NCI-H510A (cell line): ENCODE data around the gene NHERF1.

Experiments used
- DNase-seq: peaks from one replicate; lab custom pipeline; 2025; lab: John Stamatoyannopoulos, UW

Gene NHERF1

GRCh38 chr17:74768069-74768762 is 19.8 kb downstream of the NHERF1 start:
- no peak for DNase-seq

DNA sequence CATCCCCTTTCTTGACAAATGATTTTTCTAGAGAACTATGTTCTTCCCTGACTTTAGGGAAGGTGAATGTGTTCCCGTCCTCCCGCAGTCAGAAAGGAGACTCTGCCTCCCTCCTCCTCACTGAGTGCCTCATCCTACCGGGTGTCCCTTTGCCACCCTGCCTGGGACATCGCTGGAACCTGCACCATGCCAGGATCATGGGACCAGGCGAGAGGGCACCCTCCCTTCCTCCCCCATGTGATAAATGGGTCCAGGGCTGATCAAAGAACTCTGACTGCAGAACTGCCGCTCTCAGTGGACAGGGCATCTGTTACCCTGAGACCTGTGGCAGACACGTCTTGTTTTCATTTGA is 20.3 kb downstream of the NHERF1 start:
- DNase-seq: no peak

- no peak for DNase-seq
Observed at GRCh38 chr17:74769266-74769855, 20.9 kb downstream of the NHERF1 start.

GRCh38 chr17:74769856-74770497 is 21.5 kb downstream of the NHERF1 start:
- DNase-seq: no peak

DNA sequence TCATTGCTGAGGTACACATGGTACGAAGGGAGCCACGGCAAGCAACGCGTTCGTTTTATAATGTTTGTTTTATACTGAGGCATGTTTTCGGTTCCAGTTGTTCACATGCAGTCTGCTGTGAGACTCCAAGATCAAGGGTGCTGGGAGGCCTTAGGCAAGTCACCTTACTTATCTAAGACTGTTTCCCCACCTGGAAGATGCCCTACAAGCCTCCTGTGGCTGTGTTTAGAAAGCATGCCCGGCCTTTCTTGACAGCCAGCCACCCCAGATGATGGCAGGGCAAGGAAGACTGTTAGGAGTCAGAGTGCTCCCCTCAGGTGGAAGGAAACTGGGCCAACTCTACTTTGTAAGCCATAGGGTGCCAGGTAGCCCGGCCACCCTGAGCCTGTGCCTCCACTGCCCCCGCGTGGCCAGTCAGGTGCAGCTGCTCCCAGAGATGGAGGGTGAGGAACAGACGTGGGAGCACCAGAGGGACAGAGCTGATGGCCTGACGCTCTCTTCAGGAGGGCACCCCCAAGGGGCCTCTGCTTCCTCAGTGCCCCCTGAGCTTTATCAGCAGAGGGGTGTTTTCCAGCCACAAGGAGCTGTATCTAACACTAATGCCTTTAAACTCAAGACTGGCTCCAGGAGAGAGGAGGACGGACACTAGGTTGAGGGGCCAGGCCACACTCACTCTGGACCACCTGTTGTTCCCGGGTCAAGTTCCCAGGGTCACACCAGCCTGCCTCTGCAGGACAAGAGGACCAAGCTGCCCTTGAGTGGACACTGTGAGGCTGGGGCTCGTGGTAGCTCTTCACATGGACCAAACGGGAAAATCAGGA is 22.3 kb downstream of the NHERF1 start:
- peak; percentile 54 for DNase-seq

GRCh38 chr17:74771319-74771914 is 23.0 kb downstream of the NHERF1 start:
- DNase-seq: no peak

- DNase-seq: no peak
Observed at GRCh38 chr17:74772053-74772452, 23.6 kb downstream of the NHERF1 start.

DNA sequence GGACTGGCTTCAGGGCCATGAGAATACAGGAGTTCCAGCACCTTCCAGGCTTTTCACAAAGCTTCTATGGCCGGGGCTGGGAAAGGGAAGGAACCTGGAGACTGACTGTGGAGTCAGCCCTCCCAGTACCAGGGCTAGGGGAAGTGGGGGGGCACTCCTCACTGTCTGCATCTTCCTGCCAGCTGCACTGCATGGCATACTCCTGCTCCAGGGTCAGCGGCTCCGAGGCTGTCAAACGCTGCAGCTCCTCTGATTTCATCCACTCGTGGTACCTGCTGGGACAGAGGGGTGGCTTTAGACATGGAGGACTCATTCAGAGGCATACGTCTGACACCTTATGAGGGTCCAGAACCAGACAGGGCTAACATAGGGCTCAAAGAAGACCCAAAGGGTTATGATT is 25.0 kb downstream of the NHERF1 start:
- no peak for DNase-seq

GRCh38 chr17:74773871-74774286 is 25.5 kb downstream of the NHERF1 start:
- DNase-seq: no peak

DNA sequence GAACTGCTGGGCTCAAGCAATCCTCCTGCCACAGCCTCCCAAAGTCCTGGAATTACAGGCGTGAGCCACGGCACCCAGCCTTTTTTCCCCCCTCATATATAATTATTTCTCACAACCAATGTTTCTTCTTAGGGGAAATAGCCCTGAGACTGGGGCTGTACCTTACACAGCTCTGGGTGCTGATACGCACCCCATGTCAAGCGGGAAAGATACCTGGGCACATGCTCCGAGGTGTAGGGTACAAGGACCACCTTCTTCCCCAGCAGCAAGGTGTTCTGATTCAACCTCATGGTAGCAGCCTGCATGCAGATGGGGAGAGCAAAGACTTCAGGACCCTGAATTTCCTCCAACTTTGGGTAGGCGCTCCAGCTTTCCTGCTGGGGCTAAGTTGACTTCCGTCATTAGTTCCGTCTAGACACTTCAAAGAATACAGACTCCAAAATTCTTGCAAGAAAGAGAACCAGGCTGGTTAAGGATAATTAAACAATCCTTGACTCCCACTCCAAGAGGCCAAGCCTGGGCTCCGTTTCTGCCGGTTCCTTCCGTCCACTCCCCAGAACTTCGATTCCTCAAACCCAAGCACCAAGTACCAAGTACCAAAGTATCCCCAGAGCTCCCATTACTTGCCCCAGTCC is 27.1 kb downstream of the NHERF1 start:
- DNase-seq: no peak

DNA sequence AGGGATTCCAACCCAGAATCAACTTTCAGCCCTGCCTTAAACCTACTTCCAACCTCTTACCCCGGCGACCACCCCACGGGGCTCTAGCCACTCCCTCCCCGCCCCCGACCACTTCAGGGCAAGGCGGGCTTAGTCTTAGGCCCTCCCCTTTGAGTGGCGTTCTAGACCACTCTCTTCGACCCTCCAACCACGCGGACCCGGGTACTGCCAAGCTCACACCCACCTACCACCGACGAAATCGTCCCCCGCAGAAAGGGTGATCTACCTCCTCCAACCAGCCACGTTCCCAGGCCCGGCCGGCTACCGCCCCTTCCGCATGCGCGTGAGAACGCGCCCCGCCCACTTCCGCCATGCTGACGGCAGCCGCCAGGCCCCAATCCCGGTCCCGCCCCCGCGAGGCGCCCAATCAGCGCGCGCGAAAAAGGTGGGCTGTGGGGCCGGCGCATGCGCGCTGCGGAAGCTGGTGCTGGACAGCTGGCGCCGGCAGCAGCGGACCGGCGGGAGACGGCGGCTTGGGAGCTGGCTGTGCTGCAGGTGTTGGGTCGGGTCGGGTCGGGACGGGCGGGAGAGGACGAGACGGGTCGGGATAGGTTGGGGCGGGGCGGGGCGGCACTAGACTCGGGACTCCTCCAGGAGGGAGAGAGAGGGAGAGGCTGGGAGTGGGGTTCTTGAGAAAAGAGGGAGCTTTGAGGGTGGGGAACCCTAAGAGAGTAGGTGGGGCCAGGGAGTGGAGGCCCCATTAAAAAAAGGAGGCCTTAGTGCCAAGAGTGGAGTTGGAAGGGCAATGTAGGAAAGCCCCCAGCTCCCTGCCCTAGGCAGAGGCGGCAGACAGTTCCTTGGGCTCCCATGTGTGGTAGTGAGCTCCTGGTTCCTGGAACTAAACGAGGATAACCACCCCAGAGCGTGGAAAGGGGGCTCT is 27.9 kb downstream of the NHERF1 start, which contains the start of gene NAT9:
Gene NAT9 (minus strand): TSS at position 302 of the 919 bp plus-strand sequence. CDS start 647 bp downstream, outside the sequence.
- peak; percentile 89 for DNase-seq

DNA sequence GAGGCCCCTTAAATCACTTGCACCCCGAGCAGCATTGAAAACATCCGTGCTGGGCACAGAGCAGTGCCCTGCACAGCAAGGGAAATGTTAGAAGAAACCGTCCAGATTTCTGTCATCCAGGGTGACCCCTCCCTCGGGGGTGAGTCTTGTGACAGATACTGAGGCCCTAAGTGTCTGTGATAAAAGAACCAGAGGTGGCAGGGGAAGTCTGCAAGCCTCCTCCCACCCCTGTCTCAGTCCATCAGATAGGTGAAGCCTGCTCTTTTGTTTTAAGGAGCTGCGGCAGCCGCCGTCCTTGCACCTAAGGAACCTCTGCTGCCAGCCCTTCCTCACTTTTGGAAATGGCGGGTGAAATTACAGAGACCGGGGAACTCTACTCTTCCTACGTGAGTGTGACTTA is 28.6 kb downstream of the NHERF1 start:
- no peak for DNase-seq

- DNase-seq: no peak
Observed at GRCh38 chr17:74777901-74778515, 29.6 kb downstream of the NHERF1 start.

GRCh38 chr17:74778960-74779359 is 30.5 kb downstream of the NHERF1 start:
- no peak for DNase-seq

GRCh38 chr17:74779501-74779900 is 31.1 kb downstream of the NHERF1 start:
- DNase-seq: no peak

- DNase-seq: no peak
Observed at GRCh38 chr17:74779948-74780400, 31.5 kb downstream of the NHERF1 start.

GRCh38 chr17:74780443-74781238 is 32.2 kb downstream of the NHERF1 start:
- DNase-seq: no peak

DNA sequence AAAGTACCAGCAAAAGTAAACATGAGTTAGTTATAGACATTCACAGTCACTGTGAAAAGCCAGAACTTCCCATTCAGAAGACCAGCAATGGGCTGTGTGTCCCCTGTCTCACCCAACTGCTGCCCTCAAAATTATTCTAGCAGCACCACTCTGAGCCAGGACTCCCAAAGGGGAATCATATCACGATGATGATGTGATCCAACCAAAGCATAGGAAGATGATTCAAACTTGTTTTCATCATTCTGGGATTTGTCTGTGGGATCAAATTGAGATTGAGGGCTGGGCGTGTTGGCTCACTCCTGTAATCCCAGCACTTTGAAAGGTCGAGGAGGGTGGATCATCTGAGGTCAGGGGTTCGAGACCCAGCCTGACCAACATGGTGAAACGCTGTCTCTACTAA is 34.1 kb downstream of the NHERF1 start:
- DNase-seq: no peak
